Activated CD4-positive, alpha-beta memory T cell treated with anti-CD3 and anti-CD28 coated beads for 36 hours (primary cell): ENCODE measurements around the gene B4GALNT2. TPM values are rescaled to one million over a fixed set of nuclear protein-coding genes. Genes with fewer than 3 reads are reported as not detected.

Source experiments
- CTCF ChIA-PET: fragments of 350-600 bp; sonication (Branson Sonifier 250); formaldehyde crosslinking; loops from one replicate; lab custom pipeline; 2021; ENCODE audit warnings: antibody characterized with exemption, inconsistent platforms; lab: Charles Lee
- POLR2A ChIA-PET: fragments of 350-600 bp; sonication (Branson Sonifier 250); formaldehyde crosslinking; loops from one replicate; lab custom pipeline; 2021; ENCODE audit warnings: antibody characterized with exemption; lab: Charles Lee
- DNase-seq: peaks from one replicate; pipeline ENCODE4 v3.0.0-alpha.2; 2020
- H3K27ac Mint-ChIP-seq: one replicate; pipeline ENCODE4 v1.8.0; 2021; ENCODE audit warnings: mixed read lengths
- H3K27me3 Mint-ChIP-seq: one replicate; pipeline ENCODE4 v1.8.0; 2021; ENCODE audit warnings: mixed read lengths
- H3K36me3 Mint-ChIP-seq: one replicate; pipeline ENCODE4 v1.8.0; 2021; ENCODE audit warnings: mixed read lengths
- H3K4me1 Mint-ChIP-seq: one replicate; pipeline ENCODE4 v1.8.0; 2021; ENCODE audit warnings: low read depth, mixed read lengths
- H3K4me3 Mint-ChIP-seq: one replicate; pipeline ENCODE4 v1.8.0; 2021; ENCODE audit warnings: mild to moderate bottlenecking, mixed read lengths
- H3K9me3 Mint-ChIP-seq: one replicate; pipeline ENCODE4 v1.8.0; 2021; ENCODE audit warnings: mixed read lengths
- intact Hi-C: fragments of 100-400 bp; cut with micrococcal nuclease; formaldehyde crosslinking; loops from one replicate; pipeline ENCODE4 v1.15.1; 2023
- total RNA-seq, 2 experiments: library from RNA; stranded (reverse); gene quantifications; one replicate each; pipeline ENCODE4 v1.2.3, GENCODE V29; 2021

B4GALNT2 gene
- total RNA-seq, 2 experiments from 2014 or later, result not detected

DNA sequence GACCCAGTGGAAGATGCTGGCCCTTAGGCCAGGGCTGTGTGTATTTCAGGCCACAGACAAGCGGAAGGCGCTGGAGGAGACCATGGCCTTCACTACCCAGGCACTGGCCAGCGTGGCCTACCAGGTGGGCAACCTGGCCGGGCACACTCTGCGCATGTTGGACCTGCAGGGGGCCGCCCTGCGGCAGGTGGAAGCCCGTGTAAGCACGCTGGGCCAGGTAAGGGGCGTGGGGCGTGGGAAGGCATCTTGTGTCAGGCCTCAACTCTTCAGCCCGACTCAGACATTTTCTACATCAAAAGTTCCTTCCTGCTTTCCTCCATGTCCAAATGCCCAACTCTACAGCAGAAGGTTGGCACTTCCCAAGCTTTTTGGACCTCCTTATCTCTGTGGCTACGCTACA, 83.9 kb downstream of the B4GALNT2 start:
- CTCF ChIA-PET, result interaction anchor here (5.2 kb wide), 1 partner anchor 11 kb away, joined by 32 read pairs; no protein-coding TSS in a partner anchor
- POLR2A ChIA-PET, result interaction anchor here (1.3 kb wide), 1 partner anchor 22 kb away, joined by 3 read pairs; no protein-coding TSS in a partner anchor
- Mint-ChIP-seq H3K9me3 (no peaks in the 10 kb centered on the region), H3K4me1 (peaks cover 73% of the 10 kb centered on the region), H3K27ac (peak overlapping the region; percentile 47), H3K36me3 (peaks cover 28% of the 10 kb centered on the region), H3K4me3 (no peak overlapping the region), H3K27me3 (no peaks in the 10 kb centered on the region)
- DNase-seq, result no peak
- intact Hi-C loops, result no loop called here

DNA sequence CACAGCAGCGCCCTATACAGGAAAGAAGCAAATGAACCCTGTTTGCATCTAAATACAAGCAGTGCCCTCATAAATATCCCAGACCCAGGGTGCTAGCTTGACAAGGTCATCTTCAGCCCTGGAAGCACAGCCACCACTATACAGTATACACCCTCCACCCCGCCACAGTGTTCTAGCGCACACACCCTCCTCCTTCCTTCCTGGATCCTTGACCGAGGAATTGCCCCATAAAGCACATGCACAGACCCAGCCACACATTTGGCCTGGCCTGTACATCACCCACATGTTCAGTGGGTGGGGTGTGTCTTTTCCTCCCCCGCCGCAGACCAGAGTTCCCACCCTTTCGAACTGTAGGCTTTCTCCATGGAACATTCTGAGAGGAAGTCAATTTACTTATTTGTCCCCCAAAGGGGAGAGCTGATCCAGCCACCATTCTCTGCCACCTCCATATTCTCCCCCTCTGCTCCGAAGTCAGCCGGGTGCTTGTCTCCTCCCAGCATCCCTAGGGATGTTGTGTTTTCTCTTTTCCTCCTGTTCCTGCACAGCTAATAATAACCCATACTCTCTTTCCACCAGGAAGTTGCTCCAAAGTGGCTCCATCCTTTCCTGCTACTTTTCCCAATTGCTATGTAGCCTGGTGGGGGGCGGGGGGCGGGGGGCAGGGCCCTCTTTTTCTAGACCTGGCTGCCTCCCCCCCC, 84.5 kb downstream of the B4GALNT2 start:
- POLR2A ChIA-PET, result interaction anchor here (1.0 to 1.3 kb wide), 2 partner anchors 8 to 22 kb away, joined by 3 read pairs; no protein-coding TSS in a partner anchor
- Mint-ChIP-seq H3K27me3 (no peaks in the 10 kb centered on the region), H3K27ac (peak overlapping the region; percentile 47), H3K36me3 (peaks cover 33% of the 10 kb centered on the region), H3K9me3 (no peaks in the 10 kb centered on the region), H3K4me3 (no peak overlapping the region), H3K4me1 (peaks cover 69% of the 10 kb centered on the region)
- CTCF ChIA-PET, result interaction anchor here (0.9 to 5.2 kb wide), 2 partner anchors 10 to 37 kb away, joined by 3 to 32 read pairs; no protein-coding TSS in a partner anchor
- intact Hi-C loops, result no loop called here
- no peak for DNase-seq

DNA sequence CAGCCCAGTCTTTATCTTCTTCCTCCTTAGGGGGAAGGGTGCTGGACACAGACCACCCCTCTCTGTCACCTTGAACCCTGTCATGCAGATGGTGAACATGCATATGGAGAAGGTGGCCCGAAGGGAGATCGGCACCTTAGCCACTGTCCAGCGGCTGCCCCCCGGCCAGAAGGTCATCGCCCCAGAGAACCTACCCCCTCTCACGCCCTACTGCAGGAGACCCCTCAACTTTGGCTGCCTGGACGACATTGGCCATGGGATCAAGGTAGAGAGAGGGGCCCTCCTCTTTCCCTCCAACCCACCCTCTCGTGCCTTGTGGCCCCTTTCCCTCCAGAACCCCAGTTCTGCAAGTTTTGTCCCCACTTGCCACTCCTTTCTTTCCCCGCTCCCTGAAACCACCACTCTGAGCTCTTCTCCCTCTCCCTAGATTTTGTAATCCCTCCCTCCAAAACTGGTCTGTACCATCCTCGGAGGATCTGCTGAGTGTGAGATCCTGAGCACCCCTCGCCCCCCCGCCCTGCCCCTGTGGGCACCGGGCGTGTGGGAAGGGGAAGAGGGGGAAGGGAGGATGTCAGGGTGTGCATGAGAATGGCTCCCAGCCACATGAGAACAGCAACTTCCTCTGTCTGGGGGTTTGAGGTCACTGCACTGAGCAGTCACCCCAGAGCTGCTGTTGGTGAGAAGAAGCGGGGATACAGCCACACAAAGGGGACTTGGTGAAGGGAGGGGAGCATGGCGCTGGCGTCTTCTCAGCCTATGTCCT, 85.3 kb downstream of the B4GALNT2 start:
- ChIA-PET CTCF (interaction anchor here (0.9 to 5.2 kb wide), 2 partner anchors 9 to 37 kb away, joined by 3 to 32 read pairs; no protein-coding TSS in a partner anchor), POLR2A (interaction anchor here (1.0 to 1.8 kb wide), 2 partner anchors 8 to 25 kb away, joined by 3 to 7 read pairs; no protein-coding TSS in a partner anchor)
- Mint-ChIP-seq H3K27ac (peak overlapping the region; percentile 79), H3K9me3 (no peaks in the 10 kb centered on the region), H3K4me1 (peaks cover 62% of the 10 kb centered on the region), H3K36me3 (peaks cover 37% of the 10 kb centered on the region), H3K27me3 (no peaks in the 10 kb centered on the region), H3K4me3 (peak overlapping the region; percentile 49)
- intact Hi-C loops, result loop anchor here (1.0 to 2.0 kb wide), 2 partner anchors 8 to 25 kb away; partner anchors contain the start of genes ABI3 and GNGT2
- DNase-seq, result peak; percentile 72

DNA sequence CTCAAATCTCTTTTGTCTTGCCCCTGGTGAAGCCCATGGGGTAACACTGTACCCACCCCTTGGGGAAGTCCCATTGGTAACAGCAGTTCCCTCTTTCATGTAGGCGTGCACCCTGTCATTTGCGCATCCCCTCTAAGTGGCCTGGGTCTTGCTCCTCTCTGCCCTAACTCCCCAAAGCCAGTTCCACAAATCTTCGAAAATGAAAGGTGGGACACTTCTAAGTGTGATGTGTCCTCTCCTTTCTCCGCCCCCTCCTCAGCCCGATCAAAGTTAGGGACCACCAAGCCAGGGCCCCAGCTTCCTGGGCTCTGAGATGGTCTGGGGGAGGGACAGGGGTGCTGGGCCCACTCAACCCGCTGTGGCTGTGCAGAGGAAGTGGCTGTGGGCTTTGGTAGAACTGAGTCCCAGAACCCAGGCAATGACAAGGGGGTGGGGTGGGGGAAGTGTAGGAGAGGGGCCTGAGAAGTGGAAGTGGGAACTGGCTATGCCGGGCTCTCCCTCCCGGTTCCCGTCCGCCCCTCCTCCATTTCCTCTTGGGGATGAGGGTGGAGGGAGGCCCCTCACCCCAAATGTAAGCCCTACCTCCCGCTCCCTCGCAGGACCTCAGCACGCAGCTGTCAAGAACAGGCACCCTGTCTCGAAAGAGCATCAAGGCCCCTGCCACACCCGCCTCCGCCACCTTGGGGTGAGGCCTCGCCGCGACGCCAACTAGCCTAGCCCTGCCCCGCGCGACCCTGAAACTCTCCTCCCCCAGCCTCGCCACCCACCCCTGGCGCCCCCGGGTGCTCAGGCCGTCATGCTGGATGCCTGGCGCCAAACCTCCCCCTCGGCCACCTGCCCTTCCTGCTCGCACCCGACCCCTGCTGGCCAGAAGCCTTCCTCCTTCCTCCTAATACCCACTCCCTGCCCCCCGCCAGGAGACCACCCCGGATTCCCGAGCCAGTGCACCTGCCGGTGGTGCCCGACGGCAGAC, 86.7 kb downstream of the B4GALNT2 start:
- H3K4me3 Mint-ChIP-seq, result no peak overlapping the region
- DNase-seq, result peak; percentile 51
- intact Hi-C loops, result loop anchor here (1.0 to 2.0 kb wide), 2 partner anchors 9 to 26 kb away; partner anchors contain the start of genes ABI3 and GNGT2
- H3K4me1 Mint-ChIP-seq, result peaks cover 61% of the 10 kb centered on the region
- H3K9me3 Mint-ChIP-seq, result no peaks in the 10 kb centered on the region
- CTCF ChIA-PET, result interaction anchor here (0.7 to 5.2 kb wide), 3 partner anchors 8 to 89 kb away, joined by 3 to 32 read pairs (median 4); no protein-coding TSS in a partner anchor
- POLR2A ChIA-PET, result interaction anchor here (1.8 kb wide), 1 partner anchor 27 kb away, joined by 7 read pairs; no protein-coding TSS in a partner anchor
- H3K27me3 Mint-ChIP-seq, result peaks cover 6% of the 10 kb centered on the region
- peaks cover 36% of the 10 kb centered on the region for H3K36me3 Mint-ChIP-seq
- peak overlapping the region; percentile 44 for H3K27ac Mint-ChIP-seq

DNA sequence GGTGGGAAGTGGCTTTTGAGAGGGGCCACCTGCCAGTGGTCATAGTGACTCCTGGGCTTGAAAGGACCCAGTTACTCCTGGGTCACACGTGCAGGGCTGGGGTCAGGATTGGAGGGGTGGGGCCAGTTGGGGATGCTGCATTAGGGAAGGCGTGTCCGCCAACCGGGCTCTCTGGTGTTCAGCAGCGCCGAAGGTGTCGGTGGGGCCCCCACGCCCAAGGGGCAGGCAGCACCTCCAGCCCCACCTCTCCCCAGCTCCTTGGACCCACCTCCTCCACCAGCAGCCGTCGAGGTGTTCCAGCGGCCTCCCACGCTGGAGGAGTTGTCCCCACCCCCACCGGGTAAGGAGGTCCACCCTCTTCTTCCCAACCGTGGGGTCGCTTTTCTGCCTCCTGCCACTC, 87.4 kb downstream of the B4GALNT2 start:
- peaks cover 8% of the 10 kb centered on the region for H3K27me3 Mint-ChIP-seq
- peaks cover 36% of the 10 kb centered on the region for H3K36me3 Mint-ChIP-seq
- ChIA-PET CTCF (interaction anchor here (1.0 kb wide), 1 partner anchor 10 kb away, joined by 3 read pairs; the partner anchor contains the start of gene PHOSPHO1), POLR2A (interaction anchor here (1.8 kb wide), 1 partner anchor 28 kb away, joined by 7 read pairs; no protein-coding TSS in a partner anchor)
- intact Hi-C loops, result loop anchor here (2.0 kb wide), 1 partner anchor 27 kb away; no protein-coding TSS in a partner anchor
- H3K27ac Mint-ChIP-seq, result no peak overlapping the region
- no peak overlapping the region for H3K4me3 Mint-ChIP-seq
- DNase-seq, result no peak
- H3K4me1 Mint-ChIP-seq, result peaks cover 59% of the 10 kb centered on the region
- no peaks in the 10 kb centered on the region for H3K9me3 Mint-ChIP-seq

DNA sequence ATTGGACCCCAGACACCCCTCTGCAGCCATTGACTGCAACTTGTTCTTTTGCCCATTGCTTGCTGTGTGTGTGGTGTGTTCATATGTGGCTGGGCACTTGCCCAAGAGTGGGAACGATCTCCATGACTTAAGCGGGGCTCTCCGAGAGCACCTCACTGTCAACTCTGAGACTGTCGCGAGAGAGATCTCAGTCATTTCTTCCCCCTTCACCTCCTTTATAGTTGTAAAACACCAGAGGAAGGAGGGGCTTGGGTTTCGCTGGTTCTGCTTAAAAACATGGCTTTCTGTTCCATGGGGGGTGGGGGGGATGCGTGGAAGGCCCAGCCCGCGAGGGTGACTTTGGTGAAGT, 90.6 kb downstream of the B4GALNT2 start:
- ChIA-PET POLR2A (no interaction called here), CTCF (interaction anchor here (1.0 to 2.6 kb wide), 5 partner anchors 10 to 42 kb away, joined by 4 to 20 read pairs (median 8); partner anchors contain the start of genes ABI3 and GNGT2)
- Mint-ChIP-seq H3K4me1 (peaks cover 33% of the 10 kb centered on the region), H3K36me3 (peaks cover 22% of the 10 kb centered on the region), H3K9me3 (no peaks in the 10 kb centered on the region), H3K4me3 (no peak overlapping the region), H3K27ac (no peak overlapping the region), H3K27me3 (peaks cover 19% of the 10 kb centered on the region)
- intact Hi-C loops, result no loop called here
- no peak for DNase-seq

DNA sequence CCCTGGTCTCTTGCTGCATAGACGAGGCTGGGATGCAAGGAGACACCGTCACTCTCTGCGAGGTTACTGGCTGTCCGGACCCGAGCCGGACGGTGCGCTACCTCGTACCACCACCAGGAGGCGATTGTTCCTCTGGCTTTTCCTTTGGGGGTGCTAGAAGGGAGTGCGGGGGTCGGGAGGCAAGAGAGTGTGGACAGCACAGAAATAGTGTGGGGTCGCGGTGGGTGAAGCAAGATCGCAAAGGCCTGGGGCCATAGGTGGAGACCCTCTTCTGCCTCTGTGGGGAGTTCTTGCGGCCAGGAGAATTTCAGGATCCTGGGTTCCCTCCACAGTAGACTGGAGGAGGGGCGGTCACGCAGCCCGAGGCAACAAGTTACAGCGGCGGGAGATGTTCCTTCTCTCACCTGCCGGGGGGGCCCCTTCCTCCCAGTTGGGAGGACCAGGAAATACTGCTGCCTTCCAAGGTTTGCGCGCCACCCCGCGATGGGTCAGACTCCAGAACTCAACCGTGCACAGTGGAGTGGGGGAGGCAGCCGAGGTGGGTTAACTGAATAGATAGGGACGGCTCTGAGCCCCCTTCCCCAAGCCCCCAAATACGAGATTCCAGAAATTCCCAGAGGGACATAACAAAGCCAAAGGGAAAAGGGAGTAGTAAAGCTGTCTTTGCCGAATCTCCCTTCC, 91.1 kb downstream of the B4GALNT2 start:
- H3K9me3 Mint-ChIP-seq, result no peaks in the 10 kb centered on the region
- intact Hi-C loops, result no loop called here
- peaks cover 28% of the 10 kb centered on the region for H3K4me1 Mint-ChIP-seq
- peak; percentile 80 for DNase-seq
- POLR2A ChIA-PET, result no interaction called here
- H3K4me3 Mint-ChIP-seq, result peak overlapping the region; percentile 49
- H3K27ac Mint-ChIP-seq, result no peak overlapping the region
- peaks cover 18% of the 10 kb centered on the region for H3K36me3 Mint-ChIP-seq
- CTCF ChIA-PET, result interaction anchor here (0.7 to 8.7 kb wide), 5 partner anchors 8 to 164 kb away, joined by 3 to 187 read pairs (median 3); no protein-coding TSS in a partner anchor
- H3K27me3 Mint-ChIP-seq, result peaks cover 19% of the 10 kb centered on the region

DNA sequence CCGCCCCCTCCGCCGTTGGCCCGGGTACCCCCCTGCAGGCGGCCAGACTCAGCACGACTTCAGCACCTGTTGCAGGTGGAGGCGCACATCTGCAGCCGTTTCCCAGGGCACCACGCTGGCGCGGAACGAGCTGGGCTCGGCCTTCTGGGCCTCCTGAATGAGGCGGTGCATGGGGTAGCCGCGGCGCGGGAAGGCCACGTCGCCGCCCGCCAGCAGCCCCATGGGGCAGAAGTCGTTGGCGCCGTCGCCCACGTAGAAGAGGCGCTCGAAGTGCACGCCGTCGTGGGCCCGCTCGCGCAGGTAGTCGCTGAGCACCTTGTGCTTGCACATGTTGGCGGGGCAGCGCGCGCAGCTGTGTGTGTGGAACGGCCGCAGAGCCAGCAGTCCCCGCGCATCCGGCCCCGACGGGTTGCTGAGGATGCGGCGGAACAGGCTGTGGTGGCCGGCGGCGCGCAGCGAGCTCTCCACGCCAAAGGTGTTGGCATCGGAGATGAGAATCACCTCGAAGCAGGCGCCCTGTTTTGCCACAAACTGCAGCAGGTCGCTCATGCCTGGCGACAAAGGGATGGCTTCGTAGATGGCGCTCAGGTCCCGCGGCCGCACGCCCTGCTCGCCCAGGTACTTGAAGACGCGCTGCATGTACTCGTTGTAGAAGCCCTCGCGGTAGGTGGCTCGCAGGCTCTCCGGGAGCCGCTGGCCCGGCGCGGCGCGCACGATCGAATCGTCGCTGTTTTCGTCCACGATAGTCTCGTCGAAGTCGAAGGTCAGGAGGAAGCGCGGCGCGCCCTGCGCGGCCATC, 91.8 kb downstream of the B4GALNT2 start:
- Mint-ChIP-seq H3K36me3 (peaks cover 15% of the 10 kb centered on the region), H3K9me3 (no peaks in the 10 kb centered on the region), H3K27ac (no peak overlapping the region), H3K4me3 (peak overlapping the region; percentile 49), H3K4me1 (peaks cover 21% of the 10 kb centered on the region), H3K27me3 (peaks cover 24% of the 10 kb centered on the region)
- DNase-seq, result peak; percentile 65
- intact Hi-C loops, result no loop called here
- CTCF ChIA-PET, result interaction anchor here (0.7 to 8.7 kb wide), 7 partner anchors 9 to 164 kb away, joined by 3 to 187 read pairs (median 3); partner anchors contain the start of genes ABI3 and GNGT2
- POLR2A ChIA-PET, result no interaction called here

DNA sequence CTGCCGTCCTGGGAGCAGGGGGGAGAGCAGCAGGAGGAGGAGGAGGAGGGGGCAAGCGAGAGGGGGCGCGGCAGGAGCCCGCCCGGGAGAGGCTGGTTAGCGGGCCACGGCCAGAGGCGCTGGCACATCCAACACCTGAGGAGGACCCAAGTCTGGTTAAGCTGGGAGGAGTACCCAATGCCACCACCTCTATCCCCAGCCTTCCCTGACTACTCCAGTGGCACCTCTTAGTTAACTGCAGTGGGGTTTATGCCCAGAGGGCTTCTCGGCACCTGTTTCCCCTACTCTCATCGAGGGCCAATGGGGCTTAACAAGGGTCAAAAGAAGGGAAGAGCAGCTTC, 92.4 kb downstream of the B4GALNT2 start:
- H3K9me3 Mint-ChIP-seq, result no peaks in the 10 kb centered on the region
- ChIA-PET POLR2A (interaction anchor here (0.6 kb wide), 1 partner anchor 32 kb away, joined by 3 read pairs; no protein-coding TSS in a partner anchor), CTCF (interaction anchor here (0.8 to 8.7 kb wide), 5 partner anchors 10 to 45 kb away, joined by 3 to 187 read pairs (median 3); partner anchors contain the start of genes ABI3 and GNGT2)
- intact Hi-C loops, result no loop called here
- H3K27me3 Mint-ChIP-seq, result peaks cover 27% of the 10 kb centered on the region
- no peak for DNase-seq
- H3K27ac Mint-ChIP-seq, result no peak overlapping the region
- peaks cover 13% of the 10 kb centered on the region for H3K36me3 Mint-ChIP-seq
- H3K4me3 Mint-ChIP-seq, result peak overlapping the region; percentile 49
- H3K4me1 Mint-ChIP-seq, result peaks cover 22% of the 10 kb centered on the region
